ENCODE data around the gene SIK3.

SIK3 gene

DNA sequence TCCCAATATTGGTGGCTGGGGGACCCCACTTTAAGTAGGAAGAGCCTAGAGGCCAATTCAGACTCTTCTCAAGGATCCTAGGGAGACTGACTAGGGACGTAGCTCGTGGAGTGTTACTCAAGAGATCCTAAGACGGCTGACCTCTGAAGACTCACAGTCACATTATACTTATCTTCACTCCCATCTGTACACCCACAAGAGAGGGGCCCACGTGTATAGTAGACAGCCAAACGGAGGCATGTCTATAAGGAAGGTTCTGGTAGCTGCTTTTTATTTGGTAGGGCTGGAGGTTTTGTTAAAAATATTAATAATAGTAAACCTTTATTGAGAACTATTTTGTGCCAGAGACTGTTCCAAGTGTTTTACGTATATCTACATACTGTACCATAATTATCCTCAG, 237.9 kb downstream of the SIK3 start:
- DNase-seq (ENCODE audit: low read depth) = no peak
- H3K4me3 ChIP-seq (ENCODE audit: low read depth, low read length) = no peak overlapping the region
- TF ChIP-seq CTCF (IDR thresholded peaks at IDR 0.05; ENCODE audit: insufficient read depth, low read depth, low read length, missing control alignments) = no peak

GRCh38 chr11:116859175-116859574, 239.1 kb downstream of the SIK3 start:
- H3K4me3 ChIP-seq (ENCODE audit: low read depth, low read length) = no peak overlapping the region
- no peak for TF ChIP-seq CTCF (IDR thresholded peaks at IDR 0.05; ENCODE audit: insufficient read depth, low read depth, low read length, missing control alignments)
- DNase-seq (ENCODE audit: low read depth) = no peak

GRCh38 chr11:116857936-116858335, 240.3 kb downstream of the SIK3 start:
- no peak overlapping the region for H3K4me3 ChIP-seq (ENCODE audit: low read depth, low read length)
- DNase-seq (ENCODE audit: low read depth) = no peak
- no peak for TF ChIP-seq CTCF (IDR thresholded peaks at IDR 0.05; ENCODE audit: insufficient read depth, low read depth, low read length, missing control alignments)

GRCh38 chr11:116857316-116857715, 240.9 kb downstream of the SIK3 start:
- no peak for DNase-seq (ENCODE audit: low read depth)
- TF ChIP-seq CTCF (IDR thresholded peaks at IDR 0.05; ENCODE audit: insufficient read depth, low read depth, low read length, missing control alignments) = no peak
- H3K4me3 ChIP-seq (ENCODE audit: low read depth, low read length) = no peak overlapping the region

DNA sequence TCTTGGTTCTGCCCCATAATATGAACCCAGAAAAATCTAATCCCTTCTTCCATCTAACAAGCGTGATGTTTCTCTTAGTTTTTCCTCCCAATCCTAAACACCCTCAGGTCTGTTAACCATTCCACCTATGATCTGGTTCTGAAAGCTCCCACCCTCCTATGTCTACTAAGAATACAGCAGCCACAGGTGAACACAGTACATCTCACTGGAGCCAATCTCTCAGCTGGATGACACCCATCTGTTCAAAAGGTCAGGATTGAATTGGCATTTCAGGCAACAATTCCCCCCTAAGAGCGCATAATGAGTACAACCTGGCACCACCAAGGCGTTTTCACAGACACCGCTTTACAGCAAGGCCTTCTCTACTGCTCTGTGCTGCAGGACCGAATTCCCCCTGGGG, 241.8 kb downstream of the SIK3 start:
- no peak for TF ChIP-seq CTCF (IDR thresholded peaks at IDR 0.05; ENCODE audit: insufficient read depth, low read depth, low read length, missing control alignments)
- no peak overlapping the region for H3K4me3 ChIP-seq (ENCODE audit: low read depth, low read length)
- no peak for DNase-seq (ENCODE audit: low read depth)

DNA sequence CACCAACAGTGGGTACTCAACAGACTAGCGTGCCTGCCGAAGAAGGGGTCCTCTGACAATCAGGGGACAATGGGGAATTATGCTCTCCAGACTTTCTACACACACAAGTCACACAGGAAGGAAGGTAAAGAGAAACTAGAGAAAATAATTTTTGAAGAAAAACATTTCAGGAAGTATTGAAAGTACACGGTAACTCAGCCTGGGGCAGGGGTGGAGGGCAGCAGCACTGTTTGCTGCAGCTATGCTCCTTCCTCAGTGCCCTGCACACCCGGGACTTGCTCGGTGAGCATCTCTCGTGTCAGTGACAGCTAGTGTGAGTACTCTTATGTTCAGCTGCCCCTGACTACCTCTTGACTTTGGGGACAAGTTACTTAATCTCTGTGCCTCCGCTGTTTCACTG, 242.8 kb downstream of the SIK3 start:
- no peak overlapping the region for H3K4me3 ChIP-seq (ENCODE audit: low read depth, low read length)
- no peak for DNase-seq (ENCODE audit: low read depth)
- no peak for TF ChIP-seq CTCF (IDR thresholded peaks at IDR 0.05; ENCODE audit: insufficient read depth, low read depth, low read length, missing control alignments)

DNA sequence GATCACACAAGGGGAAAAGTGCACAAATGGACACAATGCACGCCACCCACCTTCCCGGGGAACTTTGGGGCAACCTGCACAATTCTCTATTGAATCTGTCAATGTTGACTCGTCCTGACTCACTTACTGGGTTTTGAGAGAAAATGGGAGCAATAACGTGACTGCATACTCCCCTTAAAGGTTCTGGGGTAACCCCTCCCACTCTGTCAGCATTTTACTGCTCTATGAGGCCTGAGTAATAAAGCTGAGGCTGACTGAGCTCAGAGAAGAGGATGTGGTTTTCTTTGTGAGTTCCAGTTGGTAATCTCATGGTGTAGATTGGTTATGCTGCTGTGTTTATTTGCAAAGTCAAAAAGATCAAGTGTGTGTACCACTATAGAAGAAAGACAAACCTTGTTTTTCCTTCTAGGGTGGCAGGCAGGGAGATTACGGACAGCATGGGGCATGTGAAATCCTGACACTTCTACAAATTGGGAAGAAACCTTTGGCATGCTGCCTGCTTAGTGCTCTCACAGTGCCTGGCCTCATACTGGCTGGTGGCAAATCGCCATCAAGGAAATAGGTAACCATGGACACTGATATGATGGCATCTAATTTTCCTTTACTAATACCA, 244.7 kb downstream of the SIK3 start:
- H3K4me3 ChIP-seq (ENCODE audit: low read depth, low read length) = peak overlapping the region; percentile 21
- no peak for TF ChIP-seq CTCF (IDR thresholded peaks at IDR 0.05; ENCODE audit: insufficient read depth, low read depth, low read length, missing control alignments)
- peak; percentile 90 for DNase-seq (ENCODE audit: low read depth)
